Inferior parietal cortex (tissue), 1 donor: ENCODE results near the gene HOXA10.

Source experiments
- DNase-seq: peaks from one replicate; pipeline ENCODE4 v3.0.0-alpha.2; 2016; ENCODE audit errors: extremely low spot score

The HOXA10 gene

GRCh38 chr7:27156508-27156898 is 17.6 kb downstream of the HOXA10 start, which contains the start of gene HOXA7:
Gene HOXA7 (minus strand): TSS chr7:27156675. CDS start chr7:27156545, 130 bp downstream.
- no peak for DNase-seq

GRCh38 chr7:27155816-27156507 is 18.2 kb downstream of the HOXA10 start:
- DNase-seq, result no peak

GRCh38 chr7:27154901-27155815 is 19.0 kb downstream of the HOXA10 start:
- DNase-seq, result no peak

GRCh38 chr7:27154369-27154768 is 19.8 kb downstream of the HOXA10 start:
- no peak for DNase-seq

- DNase-seq, result no peak
Measured at GRCh38 chr7:27153526-27153925, 20.6 kb downstream of the HOXA10 start.

- DNase-seq, result no peak
Measured at GRCh38 chr7:27152816-27153442, 21.2 kb downstream of the HOXA10 start.

GRCh38 chr7:27151931-27152815 is 21.9 kb downstream of the HOXA10 start, which contains the start of gene HOXA3:
Gene HOXA3 (minus strand): TSS chr7:27152583. CDS start chr7:27110640, 41,943 bp downstream.
- DNase-seq, result no peak

- DNase-seq, result no peak
Measured at GRCh38 chr7:27151341-27151930, 22.7 kb downstream of the HOXA10 start.

GRCh38 chr7:27150568-27151340 is 23.4 kb downstream of the HOXA10 start:
- no peak for DNase-seq

- no peak for DNase-seq
Measured at GRCh38 chr7:27149842-27150567, 24.1 kb downstream of the HOXA10 start.

- no peak for DNase-seq
Measured at GRCh38 chr7:27148756-27149641, 25.1 kb downstream of the HOXA10 start.

- no peak for DNase-seq
Measured at GRCh38 chr7:27148031-27148755, 25.9 kb downstream of the HOXA10 start.

- no peak for DNase-seq
Measured at GRCh38 chr7:27147199-27148030, 26.7 kb downstream of the HOXA10 start, which contains the start of gene HOXA6. Gene HOXA6 (minus strand): TSS chr7:27147774. CDS start chr7:27147749, 25 bp downstream.

- no peak for DNase-seq
Measured at GRCh38 chr7:27146491-27147198, 27.5 kb downstream of the HOXA10 start.

- DNase-seq, result no peak
Measured at GRCh38 chr7:27145914-27146412, 28.2 kb downstream of the HOXA10 start.
